Amygdala (tissue), 56 donors: Measurements from ENCODE around the gene ZNF565.
"Not testable (repeated sequence)": the region's sequence is repeated elsewhere in the genome, so short reads cannot be mapped to it uniquely, and the experiment has no call there.

Experiments used
- DNase-seq, 56 donors: peaks; one replicate each; lab custom pipeline; 2025; lab: John Stamatoyannopoulos, UW

Gene ZNF565

GRCh38 chr19:36214386-36215275 lies at the start of gene ZNF565, which contains the start of gene ZNF146:
Gene ZNF565 (minus strand): TSS chr19:36214665. CDS start chr19:36201985, 12,680 bp downstream.
Gene ZNF146 (plus strand): TSS chr19:36215106. CDS start chr19:36236441, 21,335 bp downstream.
- peak; percentile 59 to 100 (median 98) for DNase-seq

- no peak for DNase-seq
Measured at GRCh38 chr19:36259211-36259610, 44.7 kb upstream of the ZNF565 start.

GRCh38 chr19:36258028-36258875 lies 43.8 kb upstream of the ZNF565 start:
- DNase-seq: no peak

GRCh38 chr19:36257520-36257876 lies 43.0 kb upstream of the ZNF565 start:
- peak in 26 of 56 donors; percentile 6 to 63 (median 24) for DNase-seq

GRCh38 chr19:36256853-36257519 lies 42.5 kb upstream of the ZNF565 start:
- DNase-seq: no peak

- DNase-seq: no peak
Measured at GRCh38 chr19:36256064-36256463, 41.6 kb upstream of the ZNF565 start.

DNA sequence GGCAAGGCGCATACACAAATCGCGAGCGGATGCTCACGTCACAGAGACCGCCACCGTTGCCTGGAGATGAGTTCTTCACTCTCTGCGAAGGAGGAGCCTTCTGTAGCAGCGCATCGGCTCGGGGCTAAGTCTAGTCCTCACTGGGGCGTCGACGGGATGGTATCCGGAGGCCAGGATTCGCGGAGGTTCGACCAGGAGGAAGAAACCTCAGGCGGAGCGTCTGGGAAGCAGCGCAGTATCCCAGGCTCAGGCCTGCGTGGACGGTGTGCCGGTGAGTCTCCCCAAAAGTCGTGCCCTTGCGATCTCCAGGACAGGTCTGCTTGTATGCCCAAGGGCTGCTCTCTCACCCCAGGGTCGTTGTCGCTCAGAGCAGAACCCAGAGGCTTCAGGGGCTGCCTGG lies 40.9 kb upstream of the ZNF565 start:
- no peak for DNase-seq

DNA sequence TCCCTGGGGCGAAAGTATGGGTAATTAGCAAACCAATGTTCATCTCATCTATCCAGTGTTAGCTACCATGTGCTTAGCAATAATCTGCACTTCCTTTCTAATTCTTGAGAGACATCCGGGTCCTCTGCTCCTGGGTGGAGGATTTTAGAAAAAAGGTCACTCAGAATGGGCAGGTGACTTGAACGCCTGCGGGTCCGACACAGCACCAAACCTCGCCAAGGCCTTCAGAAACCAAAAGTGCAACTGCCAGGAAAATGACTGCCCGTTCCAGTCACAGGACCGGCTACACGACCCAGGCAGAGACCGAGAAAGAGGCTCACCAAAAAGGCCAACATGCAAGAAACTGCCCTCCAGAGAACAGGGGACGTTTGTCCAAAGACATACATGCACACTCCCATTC lies 40.4 kb upstream of the ZNF565 start:
- DNase-seq: no peak

DNA sequence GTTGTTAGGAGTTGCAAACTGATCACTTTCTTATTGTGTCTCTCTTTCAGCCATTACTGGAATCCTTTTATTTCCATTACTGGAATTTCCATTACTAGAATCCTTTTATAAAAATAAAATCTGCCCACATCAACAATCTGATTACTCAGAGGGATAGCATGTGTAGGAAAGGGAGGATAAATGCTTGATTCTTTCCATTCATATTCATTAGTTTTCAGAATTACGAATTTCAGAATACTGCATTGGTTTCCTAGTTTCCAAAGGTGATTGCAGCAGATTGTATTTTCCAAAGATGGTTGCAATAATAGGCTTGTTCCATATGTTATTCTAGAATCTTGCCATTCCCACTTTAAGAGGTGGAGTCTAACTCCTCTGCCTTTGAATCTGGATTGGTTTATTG lies 37.6 kb upstream of the ZNF565 start:
- DNase-seq: no peak

DNA sequence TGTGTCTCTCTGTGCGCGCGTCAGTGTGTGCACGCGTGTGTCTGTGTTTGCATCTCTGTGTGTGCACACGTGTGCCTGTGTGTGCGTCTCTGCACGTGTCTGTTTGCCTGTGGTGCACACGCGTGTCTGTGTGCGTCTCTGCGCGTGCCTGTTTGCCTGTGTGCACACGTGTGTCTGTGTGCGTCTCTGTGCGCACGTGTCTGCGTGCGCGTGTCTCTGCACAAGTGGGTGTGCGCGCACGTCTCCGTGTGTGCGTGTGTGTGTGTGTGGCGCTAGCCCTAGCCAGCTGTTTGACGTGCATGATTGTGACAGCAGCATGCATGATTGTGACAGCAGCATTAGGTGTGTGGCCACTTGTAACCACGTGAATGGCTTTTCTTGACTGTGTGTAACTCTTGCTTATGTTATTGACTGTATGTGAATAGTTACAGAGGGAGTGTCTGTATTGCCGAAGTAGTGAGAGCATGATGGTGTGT lies 31.6 kb upstream of the ZNF565 start:
- peak in 16 of 56 donors; percentile 13 to 48 (median 34) for DNase-seq

DNA sequence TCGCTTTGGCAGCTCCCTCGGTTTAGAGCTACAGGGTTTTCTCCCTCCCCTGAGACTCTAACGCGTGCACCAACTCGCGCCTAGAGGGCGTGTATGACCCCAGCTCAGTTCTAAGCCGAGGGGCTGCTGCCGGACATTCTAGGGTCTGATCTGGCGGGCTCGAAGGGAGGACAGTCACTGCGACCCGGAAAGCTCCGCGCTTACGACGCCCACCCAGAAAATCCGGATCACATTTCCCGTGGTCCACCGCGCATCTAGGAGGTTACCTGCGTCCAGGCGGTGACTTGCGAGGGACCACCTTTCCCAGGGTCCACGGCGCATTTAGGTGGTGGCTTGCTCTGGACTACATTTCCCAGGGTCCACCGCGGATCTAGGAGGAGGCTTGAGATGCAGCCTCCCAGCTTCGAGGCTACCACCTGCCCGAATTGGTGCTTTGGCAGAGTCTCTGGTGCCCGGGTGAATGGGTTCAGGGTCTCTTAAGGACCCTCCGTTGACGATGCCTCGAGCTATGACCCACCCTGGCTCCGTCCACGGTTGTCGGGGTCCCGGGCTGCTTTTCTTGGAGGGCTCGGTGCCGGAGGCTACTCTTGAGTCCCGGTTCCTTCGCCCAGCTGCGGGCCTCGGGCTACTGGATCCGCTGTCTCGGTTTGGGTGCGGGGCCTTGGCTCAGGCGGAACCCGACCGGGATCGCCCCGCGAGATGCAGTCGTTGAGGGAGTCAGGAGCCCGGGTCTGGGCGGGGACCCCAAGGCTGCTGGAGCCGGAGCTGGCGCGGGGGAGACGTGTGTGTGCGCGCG lies 30.9 kb upstream of the ZNF565 start:
- DNase-seq: peak in 31 of 56 donors; percentile 8 to 54 (median 34)

- DNase-seq: no peak
Measured at GRCh38 chr19:36244066-36244465, 29.6 kb upstream of the ZNF565 start.

DNA sequence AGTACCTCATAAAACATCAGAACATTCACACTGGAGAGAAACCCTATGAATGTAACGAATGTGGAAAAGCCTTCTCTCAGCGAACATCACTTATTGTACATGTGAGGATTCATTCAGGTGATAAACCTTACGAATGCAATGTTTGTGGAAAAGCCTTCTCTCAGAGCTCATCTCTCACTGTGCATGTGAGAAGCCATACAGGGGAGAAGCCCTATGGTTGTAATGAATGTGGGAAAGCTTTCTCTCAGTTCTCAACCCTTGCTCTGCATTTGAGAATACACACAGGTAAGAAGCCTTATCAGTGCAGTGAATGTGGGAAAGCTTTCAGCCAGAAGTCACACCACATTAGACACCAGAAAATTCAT lies 22.5 kb upstream of the ZNF565 start:
- DNase-seq: no peak

- DNase-seq: no peak
Measured at GRCh38 chr19:36236304-36236945, 22.0 kb upstream of the ZNF565 start.

- DNase-seq: not testable (repeated sequence)
Measured at GRCh38 chr19:36233626-36234025, 19.2 kb upstream of the ZNF565 start.

GRCh38 chr19:36225219-36225892 lies 10.9 kb upstream of the ZNF565 start:
- no peak for DNase-seq

- DNase-seq: no peak
Measured at GRCh38 chr19:36222503-36222902, 8.0 kb upstream of the ZNF565 start.

DNA sequence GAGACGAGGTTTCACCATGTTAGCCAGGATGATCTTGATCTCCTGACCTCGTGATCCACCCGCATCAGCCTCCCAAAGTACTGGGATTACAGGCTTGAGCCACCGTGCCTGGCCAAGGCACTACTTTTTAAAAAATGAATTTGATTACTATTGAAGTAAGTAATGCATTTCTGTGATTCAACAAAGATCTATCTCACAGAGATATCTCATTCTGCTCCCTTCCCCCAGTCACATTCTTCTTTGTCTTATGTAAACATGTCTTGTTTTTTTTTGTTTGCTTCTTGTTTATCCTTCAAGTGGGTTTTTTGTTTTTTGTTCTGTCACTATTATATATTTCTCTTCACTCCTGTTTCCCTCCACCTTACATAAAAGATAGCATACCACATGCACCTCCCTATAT lies 7.0 kb upstream of the ZNF565 start:
- DNase-seq: no peak
